Activated naive CD4-positive, alpha-beta T cell treated with anti-CD3 and anti-CD28 coated beads, Interleukin-2, amount 50 U/mL, for 16 hours (primary cell): ENCODE data around the gene LIPC.

Experiments used
- DNase-seq: peaks from one replicate; pipeline ENCODE4 v3.0.0-alpha.2; 2020

Gene LIPC

DNA sequence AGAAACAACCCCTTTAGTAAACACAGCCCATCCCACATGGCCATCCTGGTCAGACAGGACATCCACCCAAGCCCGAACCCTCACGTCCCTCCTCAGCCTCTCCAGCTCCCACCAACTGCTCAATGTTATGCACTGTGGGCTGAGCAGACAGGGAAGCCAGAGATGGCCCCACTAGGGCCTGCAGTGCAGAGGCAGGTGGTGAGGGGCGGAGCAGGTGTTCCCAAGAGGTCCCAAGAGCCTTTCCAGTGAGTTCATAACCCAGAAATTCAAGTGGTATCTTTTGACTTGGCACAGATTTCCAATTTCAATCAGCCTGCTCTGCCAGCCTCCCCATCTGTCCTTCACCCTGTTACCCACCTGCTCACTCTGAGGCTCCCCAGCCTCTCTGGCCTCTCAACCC is 130.3 kb downstream of the LIPC start:
- DNase-seq, result no peak

- no peak for DNase-seq
Measured at GRCh38 chr15:58564981-58565380, 133.2 kb downstream of the LIPC start.

DNA sequence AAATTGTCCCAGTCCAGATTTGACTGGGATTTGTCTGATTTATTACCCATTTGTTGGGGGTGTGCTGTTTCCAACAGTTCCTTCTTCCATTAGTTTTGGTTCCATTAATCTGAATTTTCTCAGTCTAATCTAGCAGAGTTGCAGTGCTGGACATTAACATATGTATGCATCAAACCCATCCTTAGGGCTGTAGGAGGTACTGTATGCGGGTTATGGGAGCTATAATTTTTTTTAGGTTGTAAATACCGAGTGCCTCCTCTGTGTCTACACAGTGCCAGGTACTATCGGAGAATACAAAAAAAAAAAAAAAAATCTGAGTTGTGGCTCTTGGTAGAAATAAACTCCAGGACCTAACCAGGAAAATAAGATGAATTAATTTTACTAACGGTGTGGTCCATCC is 133.8 kb downstream of the LIPC start:
- no peak for DNase-seq

DNA sequence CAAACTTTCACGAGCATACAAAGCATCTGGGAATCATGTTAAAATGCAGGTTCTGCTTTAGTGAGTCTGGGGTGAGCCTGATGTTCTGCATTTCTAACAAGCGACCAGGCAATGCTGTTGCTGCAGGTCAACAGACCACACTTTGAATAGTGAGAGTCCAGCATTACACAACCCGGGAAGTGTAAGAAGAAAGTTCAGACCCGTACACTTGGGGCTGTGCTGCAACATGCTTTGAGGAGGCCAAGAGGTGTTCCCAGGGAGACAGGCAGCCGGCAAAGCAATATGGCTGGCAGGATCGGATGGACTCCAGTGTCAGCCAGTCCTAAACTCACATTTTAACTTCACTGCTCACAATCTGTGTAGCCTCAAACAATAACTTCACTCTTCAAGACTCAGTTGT is 134.2 kb downstream of the LIPC start:
- DNase-seq, result no peak

DNA sequence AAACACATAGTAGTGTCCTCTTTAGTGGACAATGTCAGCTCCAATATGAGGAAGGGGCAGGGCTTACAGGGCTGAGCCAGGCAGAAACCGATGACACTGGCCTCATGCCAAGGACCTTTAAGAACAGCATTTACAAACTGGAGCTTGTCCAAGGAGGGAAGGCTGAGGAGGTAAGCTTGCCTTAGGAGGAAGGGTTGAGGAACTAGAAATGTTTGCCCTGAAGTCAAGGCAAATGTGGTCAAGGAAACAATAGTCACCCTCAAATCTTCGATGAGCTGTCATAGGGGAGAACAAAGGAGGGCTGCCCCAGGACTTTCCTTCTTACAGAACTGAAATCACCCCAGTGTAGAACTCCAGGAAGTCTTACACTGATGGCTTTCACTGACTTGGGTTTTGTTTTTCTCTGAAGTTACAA is 136.4 kb downstream of the LIPC start:
- no peak for DNase-seq

GRCh38 chr15:58569455-58569854 is 137.7 kb downstream of the LIPC start:
- DNase-seq, result no peak

DNA sequence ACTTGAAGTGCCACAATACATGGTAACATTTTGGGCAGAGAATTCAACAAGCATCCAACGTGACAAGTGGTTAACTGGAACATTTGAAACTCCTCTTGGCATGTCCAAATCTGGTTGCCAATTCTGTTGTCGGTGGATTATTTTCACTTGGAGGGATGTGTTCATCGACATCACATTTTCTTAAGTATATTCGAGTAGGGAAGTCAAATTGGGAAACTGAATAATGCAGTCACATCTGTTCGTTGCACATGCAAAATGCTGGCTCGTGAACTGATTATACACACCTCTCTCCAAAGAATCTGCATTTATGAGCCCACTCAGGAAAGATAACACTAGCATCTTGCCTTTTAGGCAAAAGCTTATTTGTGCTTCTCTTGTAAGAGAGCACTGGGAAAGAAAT is 139.7 kb downstream of the LIPC start:
- DNase-seq, result no peak

DNA sequence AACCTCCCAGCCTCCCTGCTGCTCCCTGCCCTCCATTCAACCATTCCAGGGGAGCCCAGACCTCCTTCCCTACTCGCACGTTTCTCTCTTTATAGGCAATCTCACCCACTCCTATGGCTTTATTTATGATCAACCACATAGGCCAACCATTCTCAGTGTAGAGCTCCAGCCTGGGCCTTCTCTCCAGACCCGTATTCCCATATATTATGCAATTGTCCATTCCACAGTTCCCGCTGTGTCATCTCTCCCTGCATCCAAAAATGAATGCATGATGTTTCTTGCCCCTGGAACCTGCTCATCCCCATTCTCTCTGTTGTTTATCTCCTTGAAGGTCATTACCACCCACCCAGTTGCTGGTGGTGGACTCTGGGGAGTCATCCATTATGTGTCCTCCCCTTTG is 140.7 kb downstream of the LIPC start:
- DNase-seq, result no peak

- DNase-seq, result no peak
Measured at GRCh38 chr15:58573270-58573669, 141.5 kb downstream of the LIPC start.

GRCh38 chr15:58574631-58575030 is 142.8 kb downstream of the LIPC start:
- no peak for DNase-seq

GRCh38 chr15:58575045-58575786 is 143.4 kb downstream of the LIPC start:
- no peak for DNase-seq

GRCh38 chr15:58576657-58577056 is 144.9 kb downstream of the LIPC start:
- no peak for DNase-seq

DNA sequence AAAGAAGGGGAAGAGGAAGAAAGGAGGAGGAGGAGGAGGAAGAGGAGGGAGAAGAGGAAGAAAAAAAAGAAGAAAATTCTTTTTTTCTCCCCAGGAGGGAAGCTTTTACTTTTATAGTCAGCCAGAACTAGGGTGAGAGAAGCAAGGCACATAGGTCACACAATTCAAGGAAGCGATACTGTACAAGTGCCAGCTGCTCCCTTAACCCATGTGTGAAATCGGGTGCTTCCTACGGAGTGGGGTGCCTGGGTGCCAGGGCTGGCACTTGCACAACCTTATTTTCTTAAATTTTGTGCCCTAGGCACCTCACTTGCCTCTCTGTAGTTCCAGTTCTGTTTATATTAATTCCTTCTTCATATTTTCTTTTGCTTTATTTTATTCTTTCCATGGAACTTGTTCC is 150.4 kb downstream of the LIPC start:
- DNase-seq, result no peak

DNA sequence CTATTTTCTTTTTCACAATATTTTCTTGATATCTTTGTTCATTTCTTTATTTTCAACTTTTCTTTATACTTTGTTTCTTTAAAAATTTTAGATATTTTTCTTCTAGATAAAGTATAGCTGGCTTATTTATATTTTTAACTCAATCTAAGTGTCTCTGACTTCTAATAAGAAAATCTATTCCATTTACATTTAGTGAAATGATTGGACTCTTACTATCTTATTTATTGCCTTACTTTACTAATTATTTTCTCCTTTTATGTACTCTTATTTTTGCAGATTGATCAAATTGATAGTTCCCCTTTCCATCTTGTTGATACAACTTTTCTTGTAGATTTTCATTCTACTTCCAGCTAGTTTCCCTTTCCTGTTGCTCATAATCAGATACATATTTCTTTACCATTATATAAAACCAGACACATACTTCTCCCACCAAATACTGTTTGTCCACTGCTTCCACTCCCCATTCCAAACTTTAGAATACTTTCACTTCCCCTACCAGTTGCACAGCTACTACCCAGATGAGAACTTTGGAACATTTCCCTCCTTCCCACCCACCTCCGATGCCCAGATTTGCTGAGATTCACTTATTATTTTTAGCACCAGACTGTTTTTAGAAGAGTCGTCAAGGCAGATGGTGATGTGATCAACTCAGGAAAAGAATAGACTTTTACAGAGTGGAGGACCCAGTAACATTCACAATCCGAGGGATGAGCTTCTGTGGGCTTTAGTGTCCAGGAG is 151.5 kb downstream of the LIPC start:
- no peak for DNase-seq

GRCh38 chr15:58584789-58585461 is 153.1 kb downstream of the LIPC start:
- no peak for DNase-seq

GRCh38 chr15:58585693-58586443 is 154.1 kb downstream of the LIPC start:
- DNase-seq, result no peak

GRCh38 chr15:58587486-58587885 is 155.7 kb downstream of the LIPC start:
- DNase-seq, result no peak

DNA sequence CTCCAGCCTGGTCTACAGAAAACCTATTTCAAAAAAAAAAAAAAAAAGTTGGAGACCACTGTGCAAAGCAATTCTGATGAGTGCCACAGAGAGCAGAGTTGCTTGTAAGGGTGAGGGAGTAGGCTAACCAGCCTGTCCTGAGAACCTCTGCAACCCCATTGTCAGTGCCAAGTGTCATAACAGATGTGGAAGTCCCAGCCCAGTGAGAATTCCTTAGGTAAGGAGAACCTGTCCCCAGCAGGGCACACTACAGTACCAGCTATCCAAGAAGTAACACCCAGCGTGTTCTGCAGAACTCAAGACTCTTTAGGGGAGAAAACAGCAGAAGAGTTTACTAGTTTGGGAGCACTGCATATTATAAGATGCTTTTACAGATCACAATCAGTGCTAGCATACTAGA is 156.3 kb downstream of the LIPC start:
- DNase-seq, result no peak

- DNase-seq, result no peak
Measured at GRCh38 chr15:58589047-58589446, 157.3 kb downstream of the LIPC start.

- DNase-seq, result no peak
Measured at GRCh38 chr15:58590236-58590635, 158.4 kb downstream of the LIPC start.

DNA sequence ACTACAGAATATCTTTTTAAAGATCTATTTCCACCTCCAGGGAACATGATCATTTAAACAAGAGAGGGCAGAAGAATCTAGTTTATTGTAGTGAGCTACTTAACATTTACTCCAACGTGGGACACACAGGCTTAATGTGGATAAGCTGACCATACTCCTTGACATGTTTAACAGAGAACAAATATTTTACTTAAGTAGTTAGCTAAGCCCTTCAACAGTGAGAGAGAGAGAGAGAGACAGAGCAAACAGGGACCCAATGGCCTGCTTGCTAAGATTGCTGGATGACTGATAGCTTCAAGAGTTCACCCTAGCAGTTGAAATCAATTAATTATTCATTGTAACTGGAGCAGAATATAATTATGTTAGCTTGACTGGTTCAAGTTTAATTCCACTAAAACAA is 159.1 kb downstream of the LIPC start:
- no peak for DNase-seq

DNA sequence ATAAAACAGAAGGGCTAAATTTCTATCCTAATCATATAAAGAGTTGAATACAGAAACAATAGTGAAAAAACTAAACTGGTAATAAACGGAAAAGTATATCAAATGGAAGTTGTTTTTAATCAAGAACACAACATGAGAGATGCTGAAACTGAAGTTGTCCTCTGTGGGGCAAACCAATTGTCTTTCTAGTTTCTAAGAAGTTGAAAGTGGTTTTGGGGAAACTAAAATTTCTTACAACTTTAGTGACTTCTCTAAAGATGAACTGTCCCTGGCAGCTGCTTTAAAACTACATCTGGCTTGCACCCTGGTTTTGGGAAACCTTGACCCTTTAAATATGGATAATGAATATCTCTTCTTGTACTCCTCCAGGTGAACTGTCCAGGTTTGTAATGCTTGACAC is 162.1 kb downstream of the LIPC start:
- no peak for DNase-seq

GRCh38 chr15:58594898-58595297 is 163.1 kb downstream of the LIPC start:
- DNase-seq, result no peak
